ENCODE results near the gene TMEM176B.

TMEM176B gene

GRCh38 chr7:150803161-150803860 lies 3.1 kb upstream of the TMEM176B start:
- DNase-seq (no peak), ATAC-seq (ENCODE audit: insufficient read depth, low read depth) (no peak)
- TF ChIP-seq EZH2 (IDR thresholded peaks at IDR 0.05; ENCODE audit: borderline replicate concordance, low read depth, low read length, severe bottlenecking) = no peak
- TF ChIP-seq, protein P1, sequence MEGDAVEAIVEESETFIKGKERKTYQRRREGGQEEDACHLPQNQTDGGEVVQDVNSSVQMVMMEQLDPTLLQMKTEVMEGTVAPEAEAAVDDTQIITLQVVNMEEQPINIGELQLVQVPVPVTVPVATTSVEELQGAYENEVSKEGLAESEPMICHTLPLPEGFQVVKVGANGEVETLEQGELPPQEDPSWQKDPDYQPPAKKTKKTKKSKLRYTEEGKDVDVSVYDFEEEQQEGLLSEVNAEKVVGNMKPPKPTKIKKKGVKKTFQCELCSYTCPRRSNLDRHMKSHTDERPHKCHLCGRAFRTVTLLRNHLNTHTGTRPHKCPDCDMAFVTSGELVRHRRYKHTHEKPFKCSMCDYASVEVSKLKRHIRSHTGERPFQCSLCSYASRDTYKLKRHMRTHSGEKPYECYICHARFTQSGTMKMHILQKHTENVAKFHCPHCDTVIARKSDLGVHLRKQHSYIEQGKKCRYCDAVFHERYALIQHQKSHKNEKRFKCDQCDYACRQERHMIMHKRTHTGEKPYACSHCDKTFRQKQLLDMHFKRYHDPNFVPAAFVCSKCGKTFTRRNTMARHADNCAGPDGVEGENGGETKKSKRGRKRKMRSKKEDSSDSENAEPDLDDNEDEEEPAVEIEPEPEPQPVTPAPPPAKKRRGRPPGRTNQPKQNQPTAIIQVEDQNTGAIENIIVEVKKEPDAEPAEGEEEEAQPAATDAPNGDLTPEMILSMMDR (IDR thresholded peaks at IDR 0.05; ENCODE audit: borderline replicate concordance, extremely low read depth, low read length, poor library complexity, severe bottlenecking) = no peak
- no peaks in the 10 kb centered on the region for H3K36me3 ChIP-seq (ENCODE audit: insufficient read depth, low read length)
- peaks cover 5% of the 10 kb centered on the region for H3K9me3 ChIP-seq (ENCODE audit: insufficient read depth, low read length, severe bottlenecking)
- no peak overlapping the region for H3K9ac ChIP-seq (ENCODE audit: low read depth, low read length)
- no peak overlapping the region for H3K27ac ChIP-seq (ENCODE audit: low read length)
- H3K79me2 ChIP-seq (ENCODE audit: insufficient read depth, low read length) = no peaks in the 10 kb centered on the region
- no peaks in the 10 kb centered on the region for H3K4me1 ChIP-seq (ENCODE audit: insufficient read depth, low read length)
- no peak overlapping the region for H3K4me2 ChIP-seq (ENCODE audit: insufficient read depth, low read length)
- peaks cover 5% of the 10 kb centered on the region for H3K27me3 ChIP-seq (ENCODE audit: insufficient read depth, low read length, poor library complexity)
- no peaks in the 10 kb centered on the region for H4K20me1 ChIP-seq (ENCODE audit: insufficient read depth, low read length)
- H3K4me3 ChIP-seq (ENCODE audit: low read depth in 1 of 2, low read length in 2 of 2) = no peak overlapping the region
- H2AFZ ChIP-seq (ENCODE audit: low read depth, low read length) = no peak overlapping the region

DNA sequence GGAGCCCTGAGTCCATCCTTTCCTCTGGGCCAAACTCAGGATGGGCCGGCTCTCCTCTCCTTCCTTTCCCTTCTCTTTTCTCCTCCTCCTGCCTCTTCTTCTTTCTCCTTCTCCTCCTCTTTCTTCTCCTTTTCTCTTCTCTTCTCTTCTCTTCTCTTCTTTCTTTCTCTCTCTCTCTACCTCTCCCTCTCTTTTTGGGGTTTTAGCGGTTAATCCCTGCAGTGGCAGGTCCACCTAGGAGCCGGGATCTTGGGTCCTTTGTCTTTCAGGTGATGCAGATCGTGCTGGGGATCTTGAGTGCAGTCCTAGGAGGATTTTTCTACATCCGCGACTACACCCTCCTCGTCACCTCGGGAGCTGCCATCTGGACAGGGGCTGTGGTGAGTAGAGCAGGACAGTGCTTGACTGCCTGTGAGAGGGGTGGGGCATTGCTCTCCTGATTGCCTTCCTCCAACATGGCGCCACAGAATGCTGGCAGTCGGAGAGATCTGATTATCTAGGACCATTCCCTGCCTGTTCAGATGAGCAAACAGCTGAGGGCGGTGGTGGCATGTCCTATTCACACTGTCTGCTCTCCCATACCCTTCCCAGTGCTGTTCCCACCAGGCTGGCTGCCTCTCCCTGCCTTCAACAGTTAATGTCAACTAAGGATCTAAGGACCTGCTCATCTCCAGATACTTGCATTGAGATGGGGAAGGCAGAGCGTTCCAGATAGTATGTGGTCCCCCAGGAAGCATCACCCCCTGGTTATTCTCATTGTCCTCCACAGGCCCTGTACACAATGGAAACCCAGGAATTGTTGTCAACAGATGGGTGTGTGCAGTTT lies 2.0 kb upstream of the TMEM176B start:
- no peak overlapping the region for H3K4me2 ChIP-seq (ENCODE audit: insufficient read depth, low read length)
- DNase-seq (no peak), ATAC-seq (ENCODE audit: insufficient read depth, low read depth) (no peak)
- H3K4me3 ChIP-seq (ENCODE audit: low read depth in 1 of 2, low read length in 2 of 2) = no peak overlapping the region
- no peak overlapping the region for H2AFZ ChIP-seq (ENCODE audit: low read depth, low read length)
- H3K36me3 ChIP-seq (ENCODE audit: insufficient read depth, low read length) = no peaks in the 10 kb centered on the region
- peaks cover 5% of the 10 kb centered on the region for H3K9me3 ChIP-seq (ENCODE audit: insufficient read depth, low read length, severe bottlenecking)
- no peak overlapping the region for H3K9ac ChIP-seq (ENCODE audit: low read depth, low read length)
- H3K27me3 ChIP-seq (ENCODE audit: insufficient read depth, low read length, poor library complexity) = peaks cover 5% of the 10 kb centered on the region
- no peak overlapping the region for H3K27ac ChIP-seq (ENCODE audit: low read length)
- TF ChIP-seq, protein P1 (IDR thresholded peaks at IDR 0.05; ENCODE audit: borderline replicate concordance, extremely low read depth, low read length, poor library complexity, severe bottlenecking) = no peak
- H3K79me2 ChIP-seq (ENCODE audit: insufficient read depth, low read length) = no peaks in the 10 kb centered on the region
- no peaks in the 10 kb centered on the region for H3K4me1 ChIP-seq (ENCODE audit: insufficient read depth, low read length)
- H4K20me1 ChIP-seq (ENCODE audit: insufficient read depth, low read length) = no peaks in the 10 kb centered on the region

- Histone ChIP-seq H4K20me1 (ENCODE audit: insufficient read depth, low read length) (no peaks in the 10 kb centered on the region), H3K27me3 (ENCODE audit: insufficient read depth, low read length, poor library complexity) (peaks cover 6% of the 10 kb centered on the region), H3K9ac (ENCODE audit: low read depth, low read length) (no peak overlapping the region), H3K4me2 (ENCODE audit: insufficient read depth, low read length) (no peak overlapping the region), H3K36me3 (ENCODE audit: insufficient read depth, low read length) (no peaks in the 10 kb centered on the region), H3K27ac (ENCODE audit: low read length) (no peak overlapping the region), H3K79me2 (ENCODE audit: insufficient read depth, low read length) (no peaks in the 10 kb centered on the region), H3K9me3 (ENCODE audit: insufficient read depth, low read length, severe bottlenecking) (peaks cover 5% of the 10 kb centered on the region), H3K4me3 (ENCODE audit: low read depth in 1 of 2, low read length in 2 of 2) (no peak overlapping the region), H2AFZ (ENCODE audit: low read depth, low read length) (no peak overlapping the region), H3K4me1 (ENCODE audit: insufficient read depth, low read length) (no peaks in the 10 kb centered on the region)
- ATAC-seq (ENCODE audit: insufficient read depth, low read depth) (no peak), DNase-seq (no peak)
- TF ChIP-seq EZH2 (IDR thresholded peaks at IDR 0.05; ENCODE audit: borderline replicate concordance, low read depth, low read length, severe bottlenecking) = no peak
- TF ChIP-seq, protein P1 (IDR thresholded peaks at IDR 0.05; ENCODE audit: borderline replicate concordance, extremely low read depth, low read length, poor library complexity, severe bottlenecking) = no peak
Observed at GRCh38 chr7:150801242-150801945, 1.2 kb upstream of the TMEM176B start.
